ENCODE measurements around the gene CYLD. TPM values are rescaled to one million over a fixed set of nuclear protein-coding genes. Genes with fewer than 3 reads are reported as not detected.

CYLD gene
- total and polyA plus RNA-seq, 2 donors (not counting 3 experiments of a cell fraction or from before 2014, with no cell fraction given), result 7.4 to 21.5 TPM

- Histone ChIP-seq H3K9me1 (replicated peaks; ENCODE audit: control insufficient read depth, extremely low read depth, insufficient read depth, low read length) (peaks cover 2% of the 10 kb centered on the region), H3K4me3 (replicated peaks in 1 of 3; ENCODE audit: insufficient read depth in 1 of 3, low read depth in 1 of 3, low read length in 3 of 3) (no peak overlapping the region), H3K4me2 (ENCODE audit: insufficient read depth, low read length) (no peak overlapping the region), H3K9ac (replicated peaks; ENCODE audit: extremely low read depth, insufficient read depth, low read length) (no peak overlapping the region), H2AFZ (ENCODE audit: low read depth, low read length) (no peak overlapping the region), H3K27me3 (ENCODE audit: control insufficient read depth in 2 of 2, insufficient read depth in 2 of 2, low read length in 2 of 2) (no peaks in the 10 kb centered on the region), H3K4me1 (ENCODE audit: control insufficient read depth, extremely low read depth, insufficient read depth, low read length) (no peaks in the 10 kb centered on the region), H4K20me1 (replicated peaks; ENCODE audit: control insufficient read depth, extremely low read depth, insufficient read depth, low read length) (no peaks in the 10 kb centered on the region), H3K79me2 (ENCODE audit: control insufficient read depth, insufficient read depth, low read length) (peaks cover 2% of the 10 kb centered on the region), H3K9me3 (replicated peaks; ENCODE audit: control insufficient read depth, insufficient read depth, low read length) (no peaks in the 10 kb centered on the region), H3K27ac (ENCODE audit: insufficient read depth, low read depth, low read length) (no peak overlapping the region), H3K36me3 (ENCODE audit: control insufficient read depth in 2 of 2, extremely low read depth in 1 of 2, insufficient read depth in 2 of 2, low read length in 2 of 2) (no peaks in the 10 kb centered on the region)
- dilution Hi-C loops (cut with MboI; ENCODE audit: extremely low pct_ligation_motif_present, low sequenced_read_pairs), result no loop called here
- no peak for TF ChIP-seq POLR2AphosphoS5 (IDR thresholded peaks at IDR 0.05; ENCODE audit: insufficient read depth, low read depth, low read length)
- TF ChIP-seq GATA2 (IDR thresholded peaks at IDR 0.05; ENCODE audit: insufficient read depth, insufficient read length, low read depth, low read length), result no peak
- TF ChIP-seq CTCF (IDR thresholded peaks at IDR 0.05; ENCODE audit: extremely low read depth in 1 of 2, insufficient read depth in 1 of 2, low read depth in 1 of 2, low read length in 2 of 2), result no peak
- TF ChIP-seq MYC (IDR thresholded peaks at IDR 0.05; ENCODE audit: low read depth, low read length), result no peak
- no peak for TF ChIP-seq MAX (IDR thresholded peaks at IDR 0.05; ENCODE audit: insufficient read depth, insufficient read length)
- TF ChIP-seq EZH2 (IDR thresholded peaks at IDR 0.05; ENCODE audit: borderline replicate concordance, low read depth, low read length, severe bottlenecking), result no peak
- no peak for TF ChIP-seq POLR2A (IDR thresholded peaks at IDR 0.05; ENCODE audit: low read depth, low read length)
- no peak for TF ChIP-seq JUN (IDR thresholded peaks at IDR 0.05; ENCODE audit: borderline replicate concordance, insufficient read depth, insufficient read length, low read depth)
- no peak for TF ChIP-seq FOS (IDR thresholded peaks at IDR 0.05; ENCODE audit: borderline replicate concordance, insufficient read depth, low read length)
- no TSS peak for BruUV-seq (replicated peaks)
- intact Hi-C loops (cut with micrococcal nuclease), result no loop called here
- ChIA-PET POLR2A (no interaction called here), CTCF (interaction anchor here (2.0 kb wide), 1 partner anchor 50 kb away, joined by 9 read pairs; no protein-coding TSS in a partner anchor)
- no peak for FAIRE-seq
- no peak for DNase-seq (ENCODE audit: low read depth, low spot score)
Observed at GRCh38 chr16:50756473-50756872, 14.6 kb downstream of the CYLD start.

All from endothelial cell of umbilical vein (primary cell).